Medulla oblongata (tissue), 1 donor: ENCODE data around the gene SLC25A13.
"Not testable (repeated sequence)": the region's sequence is repeated elsewhere in the genome, so short reads cannot be mapped to it uniquely, and the experiment has no call there.

Experiments used
- DNase-seq: peaks from one replicate; pipeline ENCODE4 v3.0.0-alpha.2; 2015; ENCODE audit errors: extremely low spot score

SLC25A13 gene

GRCh38 chr7:96321658-96322372 is at the start of gene SLC25A13:
Gene SLC25A13 (minus strand): TSS chr7:96322098. CDS start chr7:96321956, 142 bp downstream.
- peak; percentile 96 for DNase-seq

- DNase-seq: not testable (repeated sequence)
Measured at GRCh38 chr7:96365916-96366315, 44.0 kb upstream of the SLC25A13 start.

- DNase-seq: no peak
Measured at GRCh38 chr7:96361116-96361857, 39.4 kb upstream of the SLC25A13 start.

- no peak for DNase-seq
Measured at GRCh38 chr7:96359876-96360275, 38.0 kb upstream of the SLC25A13 start.

- DNase-seq: not testable (repeated sequence)
Measured at GRCh38 chr7:96358236-96358971, 36.5 kb upstream of the SLC25A13 start.

GRCh38 chr7:96355990-96356506 is 34.1 kb upstream of the SLC25A13 start:
- no peak for DNase-seq

GRCh38 chr7:96354881-96355280 is 33.0 kb upstream of the SLC25A13 start:
- DNase-seq: no peak

- no peak for DNase-seq
Measured at GRCh38 chr7:96349572-96349971, 27.7 kb upstream of the SLC25A13 start.

GRCh38 chr7:96347471-96347870 is 25.6 kb upstream of the SLC25A13 start:
- no peak for DNase-seq

GRCh38 chr7:96346293-96346953 is 24.5 kb upstream of the SLC25A13 start:
- DNase-seq: no peak

- DNase-seq: no peak
Measured at GRCh38 chr7:96344236-96344635, 22.3 kb upstream of the SLC25A13 start.

GRCh38 chr7:96342049-96342448 is 20.2 kb upstream of the SLC25A13 start:
- DNase-seq: no peak

- no peak for DNase-seq
Measured at GRCh38 chr7:96337519-96337918, 15.6 kb upstream of the SLC25A13 start.

GRCh38 chr7:96332325-96332724 is 10.4 kb upstream of the SLC25A13 start:
- no peak for DNase-seq

GRCh38 chr7:96331775-96332174 is 9.9 kb upstream of the SLC25A13 start:
- no peak for DNase-seq

- DNase-seq: no peak
Measured at GRCh38 chr7:96331233-96331632, 9.3 kb upstream of the SLC25A13 start.

GRCh38 chr7:96330193-96330592 is 8.3 kb upstream of the SLC25A13 start:
- no peak for DNase-seq

- no peak for DNase-seq
Measured at GRCh38 chr7:96329241-96329640, 7.3 kb upstream of the SLC25A13 start.

GRCh38 chr7:96328016-96328415 is 6.1 kb upstream of the SLC25A13 start:
- no peak for DNase-seq

- no peak for DNase-seq
Measured at GRCh38 chr7:96327429-96327828, 5.5 kb upstream of the SLC25A13 start.

- not testable (repeated sequence) for DNase-seq
Measured at GRCh38 chr7:96326752-96327151, 4.9 kb upstream of the SLC25A13 start.
